IPS-NIHi7 (cell line): Measurements from ENCODE around the gene OPHN1.
"Not testable (repeated sequence)": the region's sequence is repeated elsewhere in the genome, so short reads cannot be mapped to it uniquely, and the experiment has no call there.

ENCODE experiments used
- DNase-seq: peaks from one replicate; pipeline ENCODE4 v3.0.0; 2012; ENCODE audit warnings: mixed read lengths; ENCODE audit errors: extremely low spot score

The OPHN1 gene

GRCh38 chrX:68177542-68177941 is 255.8 kb downstream of the OPHN1 start:
- DNase-seq = no peak

- DNase-seq = no peak
These were observed 257.7 kb downstream of the OPHN1 start for GRCh38 chrX:68175562-68175961.

- no peak for DNase-seq
These were observed 269.9 kb downstream of the OPHN1 start for GRCh38 chrX:68163441-68163840.

DNA sequence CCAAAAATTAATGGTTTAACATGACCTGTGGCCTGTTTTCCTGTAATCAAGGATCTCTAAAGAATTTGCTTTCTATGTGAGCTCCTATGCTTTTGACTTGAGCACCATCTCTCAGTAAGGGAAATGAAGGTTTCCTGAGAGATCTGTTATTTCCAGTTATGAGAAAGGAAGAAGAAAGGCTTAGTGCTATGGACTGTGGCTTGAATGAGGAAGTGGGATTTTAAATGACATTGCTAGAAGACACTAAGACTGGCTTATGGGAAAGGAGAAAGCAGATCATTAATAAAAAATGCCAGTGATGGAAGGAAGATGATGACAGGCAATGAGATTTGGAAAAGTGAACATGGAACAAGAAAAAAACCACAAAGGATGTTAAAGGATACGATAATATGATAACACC is 285.4 kb downstream of the OPHN1 start:
- DNase-seq = no peak

DNA sequence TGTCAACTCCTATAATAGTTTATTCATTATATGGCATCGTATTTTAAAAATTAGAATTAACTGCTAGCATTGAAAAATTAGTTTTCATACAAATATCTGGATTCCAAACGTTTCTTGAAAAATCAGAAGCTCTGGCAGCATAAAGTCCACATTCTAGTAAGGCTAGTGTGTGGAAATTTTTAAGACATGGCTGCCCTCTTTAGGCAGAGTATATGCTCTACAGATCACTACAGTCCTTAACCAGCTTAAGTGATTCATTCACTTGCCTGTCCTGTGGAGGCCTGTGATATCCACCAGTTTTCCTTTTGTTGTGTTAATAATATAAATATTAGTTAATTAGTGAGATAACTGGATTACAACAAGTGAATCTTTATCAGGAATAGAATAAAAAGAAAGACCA is 287.2 kb downstream of the OPHN1 start:
- peak; percentile 17 for DNase-seq

GRCh38 chrX:68139791-68140190 is 293.5 kb downstream of the OPHN1 start:
- no peak for DNase-seq

DNA sequence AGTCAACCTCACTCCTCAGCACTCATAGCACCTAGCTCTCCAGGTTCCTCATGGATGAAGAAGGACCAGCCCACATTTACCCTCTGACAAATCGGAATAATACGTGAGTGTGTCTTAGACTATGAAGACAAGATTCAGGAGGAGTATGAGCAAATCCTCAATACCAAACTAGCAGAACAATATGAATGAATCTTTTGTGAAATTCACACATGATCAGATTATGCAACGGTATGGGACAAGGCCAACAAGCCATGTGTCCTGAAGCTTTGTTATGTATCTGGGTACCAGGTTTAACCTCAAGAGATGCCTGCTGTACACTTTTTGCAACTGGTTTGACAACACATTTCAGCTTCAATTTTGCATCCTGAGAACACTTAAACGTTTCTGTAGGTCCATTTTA is 300.1 kb downstream of the OPHN1 start:
- DNase-seq = no peak

GRCh38 chrX:68132749-68133148 is 300.5 kb downstream of the OPHN1 start:
- DNase-seq = no peak

DNA sequence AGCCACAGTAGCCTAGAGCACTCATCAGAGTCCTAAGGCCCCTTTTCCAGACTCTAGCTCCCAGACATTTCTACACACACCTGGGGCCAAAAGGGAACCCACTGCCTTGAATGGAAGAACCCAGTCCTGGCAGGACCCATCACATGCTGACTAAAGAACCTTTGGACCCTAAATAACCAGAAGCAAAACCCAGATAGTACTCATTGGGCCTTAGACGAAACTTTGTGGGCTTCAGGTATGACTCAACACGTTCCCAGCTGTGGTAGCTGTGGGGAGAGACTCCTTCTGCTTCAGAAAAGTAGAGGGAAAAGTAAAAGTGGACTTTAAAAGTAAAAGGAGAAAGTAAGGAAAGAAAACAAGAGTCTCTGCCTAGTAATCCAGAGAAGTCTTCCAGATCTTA is 311.5 kb downstream of the OPHN1 start:
- DNase-seq = no peak

- no peak for DNase-seq
These were observed 311.9 kb downstream of the OPHN1 start for GRCh38 chrX:68121371-68121770.

- no peak for DNase-seq
These were observed 317.9 kb downstream of the OPHN1 start for GRCh38 chrX:68115371-68115770.

- no peak for DNase-seq
These were observed 318.6 kb downstream of the OPHN1 start for GRCh38 chrX:68114573-68115129.

DNA sequence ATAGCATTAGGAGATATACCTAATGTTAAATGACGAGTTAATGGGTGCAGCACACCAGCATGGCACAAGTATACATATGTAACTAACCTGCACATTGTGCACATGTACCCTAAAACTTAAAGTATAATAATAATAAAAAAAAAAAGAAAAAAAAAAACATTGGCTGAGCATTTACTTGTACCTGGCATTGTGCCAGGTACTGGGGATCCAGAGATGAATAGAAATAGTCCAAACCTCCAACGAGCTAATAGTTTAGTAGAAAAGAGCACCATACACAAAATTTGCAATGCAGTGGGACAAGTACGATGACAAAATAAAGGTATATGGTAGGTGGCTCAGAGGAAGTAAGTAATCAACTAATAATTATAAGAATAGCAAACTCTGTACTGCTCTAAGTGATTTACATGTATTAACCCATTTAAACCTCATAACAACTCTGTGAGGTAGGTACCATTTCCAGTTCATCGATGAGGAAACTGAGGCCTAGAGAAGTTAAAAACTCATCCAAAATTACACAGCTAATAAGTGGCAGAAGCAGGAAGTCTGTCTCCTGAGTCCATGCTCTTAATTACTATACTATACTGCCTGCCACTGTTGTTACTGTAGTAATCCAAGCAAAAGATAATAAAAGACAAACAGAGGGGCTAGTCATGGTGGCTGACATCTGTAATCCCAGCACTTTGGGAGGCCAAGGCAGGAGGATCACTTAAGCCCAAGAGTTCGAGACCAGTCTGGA is 319.3 kb downstream of the OPHN1 start:
- DNase-seq = no peak

- DNase-seq = peak; percentile 13
These were observed 321.0 kb downstream of the OPHN1 start for GRCh38 chrX:68112321-68112720.

DNA sequence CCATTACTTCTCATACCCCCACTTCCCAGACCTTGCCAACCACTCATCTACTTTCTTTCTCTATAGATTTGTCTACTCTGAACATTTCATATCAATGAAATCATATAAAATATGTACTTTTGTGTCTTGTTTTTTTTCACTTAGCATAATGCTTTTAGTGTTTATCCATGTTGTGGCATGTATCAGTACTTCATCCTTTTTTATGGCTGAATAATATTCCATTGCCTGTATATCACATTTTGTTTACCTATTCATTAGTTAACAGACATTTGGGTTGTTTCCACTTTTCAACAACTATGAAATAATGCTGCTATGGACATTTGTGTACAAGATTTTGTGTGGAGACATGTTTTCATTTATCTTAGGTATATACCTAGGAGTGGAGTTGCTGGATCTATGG is 324.1 kb downstream of the OPHN1 start:
- DNase-seq = no peak

DNA sequence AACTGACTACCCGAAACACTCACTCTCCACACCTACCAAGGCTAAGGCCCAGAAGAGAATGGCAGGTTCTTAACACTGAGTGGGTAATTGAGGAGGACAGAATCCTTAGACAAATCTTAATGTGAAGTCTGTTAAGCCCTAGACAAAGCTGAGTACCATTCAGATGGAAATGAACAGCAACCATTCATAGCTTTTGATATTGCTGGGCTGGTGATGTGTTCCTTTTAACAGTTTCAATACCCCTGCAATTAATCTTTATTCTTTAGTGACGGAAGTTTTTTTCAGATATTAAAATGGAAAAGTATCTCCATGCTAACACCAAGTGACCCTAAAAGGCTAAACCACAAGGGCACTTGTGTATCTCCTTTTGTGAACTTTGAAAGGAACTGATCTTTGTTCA is 334.9 kb downstream of the OPHN1 start:
- DNase-seq = no peak

GRCh38 chrX:68090266-68090665 is 343.0 kb downstream of the OPHN1 start:
- no peak for DNase-seq

GRCh38 chrX:68087526-68087925 is 345.8 kb downstream of the OPHN1 start:
- no peak for DNase-seq

DNA sequence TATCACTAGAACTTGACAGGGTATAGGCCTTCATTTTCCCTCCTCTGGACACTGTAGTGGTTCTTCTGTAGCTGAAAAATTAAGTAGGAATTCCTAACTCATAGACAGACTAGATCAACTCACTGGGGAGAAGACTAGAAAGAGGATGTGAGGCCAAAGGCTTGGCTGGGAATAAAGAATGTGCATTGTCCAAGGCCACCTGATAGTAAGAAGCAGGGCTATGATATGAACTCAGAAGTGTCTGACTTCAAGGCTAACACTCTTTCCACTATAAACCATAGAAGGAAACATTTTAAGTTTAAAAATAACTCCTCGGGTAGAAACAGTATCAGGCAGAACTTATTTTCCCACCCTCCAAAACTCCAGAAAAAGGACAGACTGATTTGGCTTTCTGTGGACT is 346.6 kb downstream of the OPHN1 start:
- DNase-seq = no peak

DNA sequence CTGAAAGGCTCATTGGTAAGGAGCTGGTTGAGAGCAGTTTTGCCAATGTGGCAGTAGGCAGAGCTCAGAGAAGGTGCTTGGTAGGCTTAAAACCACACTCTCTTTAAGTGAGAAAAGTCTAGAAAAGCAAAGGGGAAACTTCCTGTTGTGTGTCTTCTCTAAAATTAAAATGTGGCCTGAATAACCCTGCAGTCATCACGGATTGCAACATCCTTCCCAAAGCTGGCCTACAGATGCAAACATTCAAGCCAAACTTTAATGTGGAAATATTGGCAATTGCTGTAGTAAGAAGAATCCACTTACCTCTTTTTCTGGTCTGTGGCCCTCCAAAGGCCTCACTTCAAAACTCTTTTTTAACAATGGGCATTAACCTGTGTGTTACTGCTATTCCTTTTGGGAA is 348.5 kb downstream of the OPHN1 start:
- DNase-seq = no peak

- DNase-seq = no peak
These were observed 349.8 kb downstream of the OPHN1 start for GRCh38 chrX:68083510-68083909.

DNA sequence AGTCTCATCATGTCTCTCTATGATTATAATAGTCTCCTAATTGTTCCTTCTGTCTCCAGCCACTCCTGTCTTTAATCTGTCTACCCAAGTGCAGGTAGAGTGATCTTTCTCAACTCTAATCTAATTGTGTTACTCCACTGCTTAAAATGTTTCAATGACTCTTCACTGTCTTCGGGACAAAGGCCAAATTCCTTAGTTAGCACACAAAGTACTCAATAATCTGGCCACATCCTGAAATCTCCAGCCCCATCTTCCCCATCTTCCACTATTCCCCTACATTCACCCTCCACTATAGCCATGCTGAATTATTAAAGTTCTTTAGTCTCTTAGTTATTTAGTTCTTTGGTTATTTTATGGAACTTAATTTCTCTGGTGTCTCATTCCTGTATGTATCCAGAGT is 353.3 kb downstream of the OPHN1 start:
- DNase-seq = no peak

DNA sequence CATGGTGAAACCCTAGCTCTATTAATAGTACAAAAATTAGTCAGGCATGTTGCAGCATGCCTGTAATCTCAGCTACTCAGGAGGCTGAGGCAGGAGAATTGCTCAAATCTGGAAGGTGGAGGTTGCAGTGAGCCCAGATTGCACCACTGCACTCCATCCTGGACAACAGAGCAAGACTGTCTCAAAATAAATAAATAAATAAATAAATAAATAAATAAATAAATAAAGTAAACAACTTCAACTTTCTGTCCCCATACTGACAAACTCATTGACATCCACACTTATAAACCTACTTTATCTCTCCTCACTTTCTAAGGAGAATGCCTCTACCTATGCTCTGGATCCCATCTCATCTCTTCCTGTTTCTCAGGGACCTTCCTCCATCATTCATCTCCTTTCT is 354.5 kb downstream of the OPHN1 start:
- DNase-seq = not testable (repeated sequence)

DNA sequence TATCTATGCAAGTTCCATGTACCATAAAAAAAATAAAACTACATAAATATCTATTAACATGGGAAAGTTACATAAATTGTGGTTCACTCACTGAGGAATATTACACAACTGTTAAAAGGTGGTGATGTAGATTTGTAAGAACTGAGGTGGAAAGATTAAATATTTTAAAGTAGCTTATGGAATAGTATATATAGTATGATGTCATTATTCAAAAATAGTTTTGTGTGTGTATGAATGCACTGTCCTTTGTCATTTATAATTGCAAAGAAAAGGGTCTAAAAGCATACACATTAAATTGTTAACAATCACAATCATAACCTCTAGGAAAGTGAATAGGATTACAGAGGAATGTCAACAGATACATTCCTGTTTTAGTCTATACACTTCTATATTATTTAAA is 355.9 kb downstream of the OPHN1 start:
- DNase-seq = no peak
